ENCODE measurements around the gene IFI35. TPM values are rescaled to one million over a fixed set of nuclear protein-coding genes. Genes with fewer than 3 reads are reported as not detected.
"Not testable (repeated sequence)": the region's sequence is repeated elsewhere in the genome, so short reads cannot be mapped to it uniquely, and the experiment has no call there.

Gene IFI35
- total RNA-seq, 2 experiments from 2014 or later, result 66.0 to 68.6 TPM

DNA sequence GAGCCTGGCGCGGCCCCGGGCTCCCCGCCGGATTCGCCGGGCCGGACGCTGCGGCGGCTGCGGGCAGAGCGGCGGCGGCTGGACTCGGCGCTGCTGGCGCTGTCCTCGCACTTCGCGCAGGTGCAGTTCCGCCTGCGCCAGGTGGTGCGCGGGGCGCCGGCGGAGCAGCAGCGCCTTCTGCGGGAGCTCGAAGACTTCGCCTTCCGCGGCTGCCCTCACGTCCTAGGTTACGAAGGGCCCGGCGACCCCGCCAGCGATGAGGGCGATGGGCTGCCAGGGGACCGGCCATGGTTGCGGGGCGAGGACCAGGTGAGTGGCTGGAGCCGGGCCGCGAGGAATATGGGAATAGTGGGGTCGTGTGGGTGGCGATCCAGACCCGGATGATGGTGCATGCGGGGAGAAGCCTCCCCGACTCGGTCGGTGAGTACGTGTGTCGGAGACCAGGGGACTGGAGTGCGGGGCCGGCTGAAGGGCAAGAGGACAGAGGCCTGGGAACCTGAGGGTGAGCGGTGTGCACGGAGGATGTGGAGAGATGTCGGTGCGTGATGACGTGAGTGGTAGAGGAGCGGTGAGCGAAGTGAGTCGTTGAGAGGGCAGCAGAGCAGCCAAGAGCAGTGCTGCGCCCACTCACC lies 25.7 kb upstream of the IFI35 start:
- CTCF ChIA-PET, result interaction anchor here (1.8 kb wide), 1 partner anchor 17 kb away, joined by 17 read pairs; the partner anchor contains the start of gene RPL27
- Mint-ChIP-seq H3K9me3 (no peaks in the 10 kb centered on the region), H3K4me1 (ENCODE audit: low read depth) (peaks cover 28% of the 10 kb centered on the region)

DNA sequence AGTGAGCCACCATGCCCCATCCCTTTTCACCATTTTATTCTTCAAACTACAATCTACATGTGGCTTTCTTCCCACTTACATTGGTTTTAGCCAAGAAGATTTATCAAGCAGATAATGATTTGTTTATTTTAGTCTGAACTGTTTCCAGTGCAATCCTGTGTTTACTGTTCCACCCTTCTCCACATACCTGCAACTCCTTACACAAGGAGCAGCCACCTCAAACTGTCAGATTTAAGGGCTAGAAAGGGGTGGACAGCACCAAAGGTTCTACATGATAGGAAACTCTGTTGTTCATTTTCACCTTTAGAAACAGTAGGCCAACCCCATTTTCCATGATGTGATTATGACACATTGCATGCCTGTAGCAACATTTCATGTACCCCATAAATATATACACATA lies 24.3 kb upstream of the IFI35 start:
- Mint-ChIP-seq H3K27ac (no peak overlapping the region), H3K27me3 (no peaks in the 10 kb centered on the region), H3K4me1 (ENCODE audit: low read depth) (peaks cover 28% of the 10 kb centered on the region), H3K9me3 (no peaks in the 10 kb centered on the region), H3K36me3 (peaks cover 29% of the 10 kb centered on the region), H3K4me3 (no peak overlapping the region)
- ChIA-PET CTCF (interaction anchor here (0.6 kb wide), 1 partner anchor 17 kb away, joined by 5 read pairs; no protein-coding TSS in a partner anchor), POLR2A (no interaction called here)
- no peak for DNase-seq
- intact Hi-C loops (cut with micrococcal nuclease), result loop anchor here (5.0 kb wide), 1 partner anchor 135 kb away; no protein-coding TSS in a partner anchor

More for the DNA sequence above, 25.7 kb upstream of the IFI35 start:
- peak; percentile 86 for DNase-seq
- H3K4me3 Mint-ChIP-seq, result peak overlapping the region; percentile 99
- peaks cover 23% of the 10 kb centered on the region for H3K36me3 Mint-ChIP-seq
- POLR2A ChIA-PET, result interaction anchor here (0.6 to 0.7 kb wide), 2 partner anchors 17 to 135 kb away, joined by 3 read pairs; no protein-coding TSS in a partner anchor
- H3K27me3 Mint-ChIP-seq, result no peaks in the 10 kb centered on the region
- intact Hi-C loops (cut with micrococcal nuclease), result loop anchor here (1.0 to 5.0 kb wide), 3 partner anchors 17 to 134 kb away; partner anchors contain the start of genes AARSD1 and RPL27
- H3K27ac Mint-ChIP-seq, result peak overlapping the region; percentile 87

GRCh38 chr17:42985225-42985624 lies 21.4 kb upstream of the IFI35 start:
- peaks cover 19% of the 10 kb centered on the region for H3K4me1 Mint-ChIP-seq (ENCODE audit: low read depth)
- peaks cover 48% of the 10 kb centered on the region for H3K36me3 Mint-ChIP-seq
- no peak overlapping the region for H3K27ac Mint-ChIP-seq
- ChIA-PET CTCF (interaction anchor here (3.3 kb wide), 1 partner anchor 13 kb away, joined by 15 read pairs; the partner anchor contains the start of gene RPL27), POLR2A (no interaction called here)
- no peak for DNase-seq
- no peaks in the 10 kb centered on the region for H3K9me3 Mint-ChIP-seq
- intact Hi-C loops (cut with micrococcal nuclease), result no loop called here
- no peaks in the 10 kb centered on the region for H3K27me3 Mint-ChIP-seq
- H3K4me3 Mint-ChIP-seq, result no peak overlapping the region

- no peaks in the 10 kb centered on the region for H3K4me1 Mint-ChIP-seq (ENCODE audit: low read depth)
- H3K27me3 Mint-ChIP-seq, result no peaks in the 10 kb centered on the region
- POLR2A ChIA-PET, result no interaction called here
- no peak overlapping the region for H3K4me3 Mint-ChIP-seq
- H3K9me3 Mint-ChIP-seq, result no peaks in the 10 kb centered on the region
- no peak overlapping the region for H3K27ac Mint-ChIP-seq
- intact Hi-C loops (cut with micrococcal nuclease), result no loop called here
- no peak for DNase-seq
- CTCF ChIA-PET, result no interaction called here
- H3K36me3 Mint-ChIP-seq, result peaks cover 52% of the 10 kb centered on the region
Observed at GRCh38 chr17:42989141-42989540, 17.4 kb upstream of the IFI35 start.

DNA sequence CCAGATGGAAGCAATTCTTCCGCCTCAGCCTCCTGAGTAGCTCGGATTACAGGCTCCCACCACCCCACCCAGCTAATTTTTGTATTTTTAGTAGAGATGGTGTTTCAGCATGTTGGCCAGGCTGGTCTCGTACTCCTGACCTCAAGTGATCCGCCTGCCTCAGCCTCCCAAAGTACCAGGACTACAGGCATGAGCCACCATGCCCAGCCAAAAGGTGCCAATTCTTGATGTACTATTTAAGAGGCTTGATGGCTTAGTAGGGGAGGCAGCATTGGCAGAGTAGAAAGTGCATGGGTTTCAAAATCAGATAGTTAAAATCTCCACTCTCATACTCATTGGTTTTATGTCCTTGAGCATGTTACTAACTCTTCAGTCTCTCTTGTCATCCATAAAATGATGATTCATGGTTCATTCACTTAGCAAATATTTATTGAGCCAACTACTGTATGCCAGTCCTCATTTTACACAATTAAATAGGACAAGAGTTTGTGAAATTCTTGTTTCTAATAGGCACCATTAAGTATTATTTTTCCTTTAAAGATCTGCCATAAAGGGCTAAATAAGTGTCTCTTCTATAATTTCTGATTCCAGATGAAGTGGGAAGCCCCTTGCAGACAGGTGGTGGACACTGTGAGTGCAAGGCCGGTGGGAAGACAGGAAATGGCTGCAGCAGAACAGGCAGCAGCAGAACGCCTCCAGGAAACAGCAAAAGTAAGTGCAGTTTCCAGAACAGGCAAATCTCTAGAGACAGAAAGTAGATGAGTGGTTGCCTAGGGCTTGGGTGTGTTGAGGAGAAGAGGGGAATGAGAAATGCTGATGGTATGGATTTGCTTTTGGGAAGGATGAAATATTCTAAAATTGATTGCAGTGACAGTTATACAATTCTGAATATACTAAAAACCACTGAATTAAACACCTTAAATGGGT lies 16.6 kb upstream of the IFI35 start:
- H3K36me3 Mint-ChIP-seq, result peaks cover 51% of the 10 kb centered on the region
- no peaks in the 10 kb centered on the region for H3K9me3 Mint-ChIP-seq
- POLR2A ChIA-PET, result no interaction called here
- intact Hi-C loops (cut with micrococcal nuclease), result no loop called here
- no peaks in the 10 kb centered on the region for H3K27me3 Mint-ChIP-seq
- no peak for DNase-seq
- no peaks in the 10 kb centered on the region for H3K4me1 Mint-ChIP-seq (ENCODE audit: low read depth)
- no peak overlapping the region for H3K4me3 Mint-ChIP-seq
- H3K27ac Mint-ChIP-seq, result no peak overlapping the region
- CTCF ChIA-PET, result no interaction called here

- H3K27me3 Mint-ChIP-seq, result no peaks in the 10 kb centered on the region
- DNase-seq, result no peak
- H3K4me1 Mint-ChIP-seq (ENCODE audit: low read depth), result no peaks in the 10 kb centered on the region
- CTCF ChIA-PET, result no interaction called here
- no peaks in the 10 kb centered on the region for H3K9me3 Mint-ChIP-seq
- intact Hi-C loops (cut with micrococcal nuclease), result no loop called here
- POLR2A ChIA-PET, result no interaction called here
- peaks cover 43% of the 10 kb centered on the region for H3K36me3 Mint-ChIP-seq
- no peak overlapping the region for H3K27ac Mint-ChIP-seq
- H3K4me3 Mint-ChIP-seq, result no peak overlapping the region
Observed at GRCh38 chr17:42991471-42991870, 15.1 kb upstream of the IFI35 start.

GRCh38 chr17:42992872-42993271 lies 13.7 kb upstream of the IFI35 start:
- H3K27me3 Mint-ChIP-seq, result no peaks in the 10 kb centered on the region
- no peak overlapping the region for H3K27ac Mint-ChIP-seq
- H3K4me1 Mint-ChIP-seq (ENCODE audit: low read depth), result peaks cover 10% of the 10 kb centered on the region
- DNase-seq, result no peak
- peaks cover 35% of the 10 kb centered on the region for H3K36me3 Mint-ChIP-seq
- no peak overlapping the region for H3K4me3 Mint-ChIP-seq
- no peaks in the 10 kb centered on the region for H3K9me3 Mint-ChIP-seq
- intact Hi-C loops (cut with micrococcal nuclease), result no loop called here
- ChIA-PET POLR2A (interaction anchor here (0.6 kb wide), 1 partner anchor 10 kb away, joined by 4 read pairs; no protein-coding TSS in a partner anchor), CTCF (no interaction called here)

DNA sequence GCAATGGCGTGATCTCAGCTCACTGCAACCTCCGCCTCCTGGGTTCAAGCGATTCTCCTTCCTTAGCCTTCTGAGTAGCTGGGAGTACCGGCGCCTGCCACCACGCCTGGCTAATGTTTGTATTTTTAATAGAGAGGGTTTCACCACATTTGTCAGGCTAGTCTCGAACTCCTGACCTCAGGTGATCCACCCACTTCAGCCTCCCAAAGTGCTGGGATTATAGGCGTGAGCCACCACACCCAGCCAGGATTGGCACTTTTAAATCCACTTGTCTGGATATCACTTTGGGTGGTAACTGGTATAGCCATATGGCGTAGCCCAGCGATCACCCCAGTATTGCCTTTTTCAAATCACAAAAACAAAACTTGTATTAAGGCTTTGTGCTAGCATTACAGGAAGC lies 12.7 kb upstream of the IFI35 start:
- H3K4me3 Mint-ChIP-seq; intact Hi-C loops (cut with micrococcal nuclease); H3K9me3 Mint-ChIP-seq; DNase-seq; H3K27ac Mint-ChIP-seq; CTCF ChIA-PET; POLR2A ChIA-PET; H3K27me3 Mint-ChIP-seq: not testable (repeated sequence)
- H3K4me1 Mint-ChIP-seq (ENCODE audit: low read depth), result peaks cover 13% of the 10 kb centered on the region
- peaks cover 38% of the 10 kb centered on the region for H3K36me3 Mint-ChIP-seq

- intact Hi-C loops (cut with micrococcal nuclease), result loop anchor here (5.0 kb wide), 1 partner anchor 165 kb away; the partner anchor contains the start of gene PSME3
- H3K4me3 Mint-ChIP-seq, result peak overlapping the region; percentile 98
Observed at GRCh38 chr17:42997390-42997983, 9.1 kb upstream of the IFI35 start.

DNA sequence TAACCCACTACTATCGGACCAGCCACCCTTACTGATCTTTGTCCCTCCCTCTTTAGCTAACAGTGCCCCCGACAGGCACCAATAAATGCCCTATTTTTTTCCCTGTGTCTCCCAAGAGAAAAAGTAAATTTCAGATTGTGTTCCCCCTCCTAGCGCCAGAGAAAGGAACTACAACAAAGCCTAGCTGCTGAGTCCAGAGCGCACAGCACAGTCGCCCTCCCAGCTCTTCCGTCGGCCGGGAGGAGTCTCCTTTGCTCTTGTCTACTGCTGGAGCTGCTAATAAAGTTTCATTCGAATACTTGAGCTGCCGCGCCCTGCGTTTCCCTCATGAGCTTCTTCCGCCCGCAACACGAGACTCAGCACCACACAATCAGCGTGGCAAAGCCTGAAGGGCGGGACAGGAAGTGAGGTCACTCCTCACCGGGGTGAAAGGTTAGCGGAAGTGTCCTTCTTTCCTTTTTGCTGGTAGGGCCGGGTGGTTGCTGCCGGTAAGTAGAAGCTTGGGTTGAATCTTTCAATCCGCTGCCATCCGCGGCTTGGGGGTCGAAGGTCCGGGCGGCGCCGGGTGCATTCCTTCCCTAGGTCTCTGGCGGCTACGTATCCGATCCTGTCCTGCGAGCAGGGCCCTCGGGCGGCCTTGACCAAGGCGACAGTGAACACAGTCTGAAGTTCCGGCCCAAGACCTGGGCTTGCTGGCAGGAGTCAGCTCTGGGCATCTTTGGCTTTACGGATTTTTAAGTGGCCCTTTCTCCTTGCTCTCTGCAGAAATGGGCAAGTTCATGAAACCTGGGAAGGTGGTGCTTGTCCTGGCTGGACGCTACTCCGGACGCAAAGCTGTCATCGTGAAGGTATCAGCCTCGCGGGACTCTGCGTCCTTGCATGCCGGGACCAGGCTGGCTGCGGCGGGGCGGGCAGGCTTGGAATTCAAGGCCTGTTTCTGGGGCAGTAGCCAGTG lies 8.3 kb upstream of the IFI35 start, which contains the start of gene RPL27:
Gene RPL27 (plus strand): TSS at position 436 of the 955 bp plus-strand sequence. CDS start 332 bp downstream, at position 768.
- intact Hi-C loops (cut with micrococcal nuclease), result loop anchor here (1.0 to 5.0 kb wide), 3 partner anchors 18 to 166 kb away; partner anchors contain the start of genes AARSD1, PSME3, PTGES3L and RUNDC1
- Mint-ChIP-seq H3K27ac (peak within 1 kb of the TSS; percentile 98), H3K9me3 (no peaks in the 10 kb centered on the region), H3K36me3 (peaks cover 39% of the 10 kb centered on the region), H3K4me3 (peak within 1 kb of the TSS; percentile 98), H3K4me1 (ENCODE audit: low read depth) (peaks cover 30% of the 10 kb centered on the region), H3K27me3 (no peaks in the 10 kb centered on the region)
- peak; percentile 99 for DNase-seq
- ChIA-PET POLR2A (interaction anchor here (0.5 to 2.3 kb wide), 27 partner anchors 8 to 781 kb away, joined by 3 to 18 read pairs (median 7); partner anchors contain the start of genes AARSD1, BECN1, BRCA1 and DUSP3), CTCF (interaction anchor here (0.7 to 3.7 kb wide), 32 partner anchors 9 to 500 kb away, joined by 3 to 29 read pairs (median 4); partner anchors contain the start of genes AARSD1, AOC2, BECN1 and DHX8)

More at GRCh38 chr17:42997390-42997983, 9.1 kb upstream of the IFI35 start:
- peaks cover 38% of the 10 kb centered on the region for H3K36me3 Mint-ChIP-seq
- H3K27me3 Mint-ChIP-seq, result no peaks in the 10 kb centered on the region
- peak overlapping the region; percentile 98 for H3K27ac Mint-ChIP-seq
- no peak for DNase-seq
- H3K4me1 Mint-ChIP-seq (ENCODE audit: low read depth), result peaks cover 30% of the 10 kb centered on the region
- ChIA-PET CTCF (interaction anchor here (0.6 to 3.7 kb wide), 28 partner anchors 10 to 486 kb away, joined by 3 to 29 read pairs (median 4); partner anchors contain the start of genes AARSD1, AOC2, BECN1 and DHX8), POLR2A (interaction anchor here (0.6 to 2.3 kb wide), 25 partner anchors 9 to 781 kb away, joined by 3 to 18 read pairs (median 7); partner anchors contain the start of genes AARSD1, BECN1, BRCA1 and DUSP3)
- H3K9me3 Mint-ChIP-seq, result no peaks in the 10 kb centered on the region

Measured in activated CD4-positive, alpha-beta memory T cell treated with anti-CD3 and anti-CD28 coated beads for 36 hours (primary cell).